CD4-positive, alpha-beta memory T cell (primary cell): ENCODE results near the gene EPHB1. TPM values are rescaled to one million over a fixed set of nuclear protein-coding genes. Genes with fewer than 3 reads are reported as not detected.
"Not testable (repeated sequence)": the region's sequence is repeated elsewhere in the genome, so short reads cannot be mapped to it uniquely, and the experiment has no call there.

Source experiments
- CTCF ChIA-PET: fragments of 350-600 bp; sonication (Branson Sonifier 250); formaldehyde crosslinking; loops from one replicate; lab custom pipeline; 2021; ENCODE audit warnings: inconsistent platforms; ENCODE audit not compliant: partially characterized antibody; lab: Charles Lee
- POLR2A ChIA-PET: fragments of 350-600 bp; sonication (Branson Sonifier 250); formaldehyde crosslinking; loops from one replicate; lab custom pipeline; 2021; ENCODE audit not compliant: partially characterized antibody; lab: Charles Lee
- DNase-seq, 5 donors: peaks; one replicate each; pipeline versions ENCODE4 v3.0.0 to v3.0.0-alpha.2; 2020 to 2022; ENCODE audit warnings: mixed read lengths in 1 of 5
- H3K27ac ChIP-seq: one replicate; pipeline ENCODE4 v1.7.0; 2013; ENCODE audit warnings: low read depth, low read length
- H3K27me3 ChIP-seq: 2 replicates; pipeline ENCODE4 v1.7.0; 2013; ENCODE audit warnings: mild to moderate bottlenecking, low read length, moderate library complexity; ENCODE audit not compliant: insufficient read depth
- H3K36me3 ChIP-seq: 2 replicates; pipeline ENCODE4 v1.7.0; 2013; ENCODE audit warnings: mild to moderate bottlenecking, low read length, moderate library complexity; ENCODE audit not compliant: insufficient read depth
- H3K4me1 ChIP-seq: 2 replicates; pipeline ENCODE4 v1.7.0; 2013; ENCODE audit warnings: mild to moderate bottlenecking, low read length, moderate library complexity; ENCODE audit not compliant: insufficient read depth
- H3K4me3 ChIP-seq, 2 donors: one replicate each; pipeline ENCODE4 v1.7.0; 2013; ENCODE audit warnings: low read length in 2 of 2, mild to moderate bottlenecking in 1 of 2
- H3K9me3 ChIP-seq, 2 donors: one replicate each; pipeline ENCODE4 v1.7.0; 2013; ENCODE audit warnings: low read length in 2 of 2, control low read depth in 1 of 2; ENCODE audit not compliant: control insufficient read depth in 1 of 2
- H3K27ac Mint-ChIP-seq, 7 donors: one replicate each; pipeline ENCODE4 v1.8.0; 2020 to 2021; ENCODE audit warnings: mixed read lengths in 7 of 7, mild to moderate bottlenecking in 6 of 7, inconsistent platforms in 3 of 7, moderate library complexity in 3 of 7
- H3K27me3 Mint-ChIP-seq, 2 donors: one replicate each; pipeline ENCODE4 v1.8.0; 2020 to 2021; ENCODE audit warnings: mixed read lengths in 2 of 2
- H3K36me3 Mint-ChIP-seq, 2 donors: one replicate each; pipeline ENCODE4 v1.8.0; 2020 to 2021; ENCODE audit warnings: mixed read lengths in 2 of 2, inconsistent platforms in 1 of 2, mild to moderate bottlenecking in 1 of 2
- H3K4me1 Mint-ChIP-seq, 4 donors: one replicate each; pipeline ENCODE4 v1.8.0; 2020 to 2021; ENCODE audit warnings: mixed read lengths in 4 of 4, mild to moderate bottlenecking in 1 of 4
- H3K4me3 Mint-ChIP-seq, 8 donors: one replicate each; pipeline ENCODE4 v1.8.0; 2020 to 2021; ENCODE audit warnings: mixed read lengths in 8 of 8, mild to moderate bottlenecking in 7 of 8, moderate library complexity in 6 of 8, inconsistent platforms in 3 of 8
- H3K9me3 Mint-ChIP-seq, 8 donors: one replicate each; pipeline ENCODE4 v1.8.0; 2020 to 2021; ENCODE audit warnings: mixed read lengths in 8 of 8, mild to moderate bottlenecking in 5 of 8, inconsistent platforms in 3 of 8, moderate library complexity in 1 of 8
- intact Hi-C: fragments of 100-400 bp; cut with micrococcal nuclease; formaldehyde crosslinking; loops from one replicate; pipeline ENCODE4 v1.15.1; 2023
- polyA plus RNA-seq, 2 donors: library from polyadenylated mRNA; unstranded; fragments of 300-500 nt; fragmentation: Illumina TruSeq; gene quantifications; one replicate each; pipeline ENCODE4 v1.2.3, GENCODE V29; 2021
- total RNA-seq, 2 experiments: library from RNA; stranded (reverse); gene quantifications; one replicate each; pipeline ENCODE4 v1.2.3, GENCODE V29; 2021

The EPHB1 gene
- total and polyA plus RNA-seq, 4 experiments from 2014 or later: 0.30 to 0.69 (median 0.43) TPM; not detected in 1

GRCh38 chr3:135056733-135057310, 261.8 kb downstream of the EPHB1 start:
- no peak overlapping the region for H3K4me3 Mint-ChIP-seq
- H3K27me3 Mint-ChIP-seq: peaks cover 0 to 3% of the 10 kb centered on the region in 2 donors

DNA sequence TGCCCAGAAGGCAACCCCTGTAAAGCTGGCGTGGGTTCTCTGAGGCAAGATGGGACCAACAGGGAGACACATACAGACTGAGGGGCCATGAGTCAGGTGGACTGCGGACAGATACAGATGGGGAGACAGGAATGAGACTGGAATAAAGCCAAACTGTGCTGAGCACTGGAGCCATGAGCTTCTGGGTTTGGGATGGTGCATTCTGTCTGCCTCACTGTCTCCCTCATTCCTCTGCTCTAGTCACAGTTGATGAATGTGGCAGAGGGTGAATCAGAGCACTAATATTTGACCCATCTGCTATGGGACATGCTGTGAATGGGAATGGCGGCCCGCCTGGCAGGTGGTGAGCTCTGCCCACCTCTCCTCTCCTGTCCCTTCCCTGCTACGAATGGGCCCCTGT, 262.9 kb downstream of the EPHB1 start:
- DNase-seq: no peak
- H3K4me1 Mint-ChIP-seq: no peaks in the 10 kb centered on the region
- H3K36me3 Mint-ChIP-seq: no peaks in the 10 kb centered on the region
- Histone ChIP-seq H3K9me3 (no peaks in the 10 kb centered on the region), H3K4me1 (no peaks in the 10 kb centered on the region), H3K4me3 (no peak overlapping the region), H3K27ac (no peak overlapping the region), H3K27me3 (no peaks in the 10 kb centered on the region), H3K36me3 (no peaks in the 10 kb centered on the region)
- POLR2A ChIA-PET: no interaction called here
- intact Hi-C loops: no loop called here
- no peaks in the 10 kb centered on the region for H3K27me3 Mint-ChIP-seq
- CTCF ChIA-PET: no interaction called here
- H3K4me3 Mint-ChIP-seq: no peak overlapping the region
- peaks cover 0 to 18% (median 1%) of the 10 kb centered on the region in 8 donors for H3K9me3 Mint-ChIP-seq
- H3K27ac Mint-ChIP-seq: no peak overlapping the region

More at GRCh38 chr3:135056733-135057310, 261.8 kb downstream of the EPHB1 start:
- Histone ChIP-seq H3K9me3 (no peaks in the 10 kb centered on the region), H3K27me3 (no peaks in the 10 kb centered on the region), H3K4me1 (no peaks in the 10 kb centered on the region), H3K27ac (no peak overlapping the region), H3K4me3 (no peak overlapping the region), H3K36me3 (no peaks in the 10 kb centered on the region)
- Mint-ChIP-seq H3K36me3 (no peaks in the 10 kb centered on the region), H3K4me1 (no peaks in the 10 kb centered on the region), H3K9me3 (peaks cover 0 to 7% (median 0%) of the 10 kb centered on the region in 8 donors), H3K27ac (no peak overlapping the region)
- ChIA-PET POLR2A (no interaction called here), CTCF (no interaction called here)
- intact Hi-C loops: no loop called here
- no peak for DNase-seq

GRCh38 chr3:135059580-135059979, 264.5 kb downstream of the EPHB1 start:
- no peak overlapping the region for H3K4me3 ChIP-seq
- H3K36me3 Mint-ChIP-seq: no peaks in the 10 kb centered on the region
- H3K4me3 Mint-ChIP-seq: no peak overlapping the region
- no peak overlapping the region for H3K27ac ChIP-seq
- H3K4me1 ChIP-seq: no peaks in the 10 kb centered on the region
- no peaks in the 10 kb centered on the region for H3K27me3 ChIP-seq
- H3K9me3 Mint-ChIP-seq: peaks cover 0 to 24% (median 3%) of the 10 kb centered on the region in 8 donors
- H3K36me3 ChIP-seq: no peaks in the 10 kb centered on the region
- DNase-seq: no peak
- intact Hi-C loops: no loop called here
- no peak overlapping the region for H3K27ac Mint-ChIP-seq
- no peaks in the 10 kb centered on the region for H3K4me1 Mint-ChIP-seq
- POLR2A ChIA-PET: no interaction called here
- no peaks in the 10 kb centered on the region for H3K9me3 ChIP-seq
- no peaks in the 10 kb centered on the region for H3K27me3 Mint-ChIP-seq
- CTCF ChIA-PET: no interaction called here

DNA sequence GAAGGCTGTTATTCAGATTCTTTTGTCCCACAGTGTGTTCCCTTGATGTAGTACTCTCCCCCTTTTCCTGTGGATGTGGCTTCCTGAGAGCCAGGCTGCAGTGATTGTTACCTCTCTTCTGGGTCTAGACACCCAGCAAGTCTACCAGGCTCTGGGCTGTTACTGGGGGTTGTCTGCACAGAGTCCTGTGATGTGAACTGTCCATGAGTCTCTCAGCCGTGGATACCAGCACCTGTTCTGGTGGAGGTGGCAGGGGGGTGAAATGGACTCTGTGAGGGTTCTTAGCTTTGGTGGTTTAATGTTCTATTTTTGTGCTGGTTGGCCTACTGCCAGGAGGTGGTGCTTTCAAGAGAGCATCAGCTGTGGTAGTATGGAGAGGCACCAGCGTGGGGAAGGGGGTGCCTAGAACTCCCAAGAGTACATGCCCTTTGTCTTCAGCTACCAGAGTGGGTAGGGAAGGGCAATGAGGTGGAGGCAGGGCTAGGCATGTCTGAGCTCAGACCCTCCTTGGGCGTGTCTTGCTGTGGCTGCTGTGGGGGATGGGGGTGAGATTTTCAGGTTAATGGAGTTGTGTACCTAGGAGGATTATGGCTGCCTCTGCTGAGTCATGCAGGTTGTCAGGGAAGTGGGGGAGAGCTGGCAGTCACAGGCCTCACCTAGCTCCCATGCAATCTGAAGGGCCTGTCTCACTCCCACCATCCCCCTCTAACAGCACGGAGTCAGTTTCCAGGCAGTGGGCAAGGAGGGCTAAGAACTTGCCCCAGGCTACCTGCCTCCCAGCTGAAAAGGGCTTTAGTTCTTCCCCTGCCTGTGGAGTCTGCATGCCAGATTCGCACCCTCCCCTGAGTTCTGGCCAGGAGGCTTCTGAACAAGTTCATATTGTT, 272.0 kb downstream of the EPHB1 start:
- CTCF ChIA-PET, intact Hi-C loops: not testable (repeated sequence)

GRCh38 chr3:135068011-135068410, 273.0 kb downstream of the EPHB1 start:
- no peaks in the 10 kb centered on the region for H3K4me1 ChIP-seq
- H3K27ac Mint-ChIP-seq: no peak overlapping the region
- ChIA-PET CTCF (no interaction called here), POLR2A (no interaction called here)
- no peaks in the 10 kb centered on the region for H3K4me1 Mint-ChIP-seq
- H3K9me3 Mint-ChIP-seq: peaks cover 0 to 17% (median 5%) of the 10 kb centered on the region in 8 donors
- H3K36me3 ChIP-seq: no peaks in the 10 kb centered on the region
- H3K27ac ChIP-seq: no peak overlapping the region
- intact Hi-C loops: no loop called here
- no peak overlapping the region for H3K4me3 Mint-ChIP-seq
- H3K27me3 ChIP-seq: no peaks in the 10 kb centered on the region
- peaks cover 0 to 5% of the 10 kb centered on the region in 2 donors for H3K9me3 ChIP-seq
- no peak for DNase-seq
- no peaks in the 10 kb centered on the region for H3K27me3 Mint-ChIP-seq
- H3K4me3 ChIP-seq: no peak overlapping the region
- no peaks in the 10 kb centered on the region for H3K36me3 Mint-ChIP-seq

More for the DNA sequence above, 272.0 kb downstream of the EPHB1 start:
- H3K27ac ChIP-seq, H3K9me3 ChIP-seq, H3K4me3 Mint-ChIP-seq, H3K4me3 ChIP-seq, H3K27me3 Mint-ChIP-seq, H3K36me3 Mint-ChIP-seq, H3K27me3 ChIP-seq, POLR2A ChIA-PET, H3K4me1 ChIP-seq, H3K27ac Mint-ChIP-seq, DNase-seq, H3K36me3 ChIP-seq, H3K4me1 Mint-ChIP-seq: not testable (repeated sequence)
- H3K9me3 Mint-ChIP-seq: peaks cover 0 to 15% (median 5%) of the 10 kb centered on the region in 8 donors

DNA sequence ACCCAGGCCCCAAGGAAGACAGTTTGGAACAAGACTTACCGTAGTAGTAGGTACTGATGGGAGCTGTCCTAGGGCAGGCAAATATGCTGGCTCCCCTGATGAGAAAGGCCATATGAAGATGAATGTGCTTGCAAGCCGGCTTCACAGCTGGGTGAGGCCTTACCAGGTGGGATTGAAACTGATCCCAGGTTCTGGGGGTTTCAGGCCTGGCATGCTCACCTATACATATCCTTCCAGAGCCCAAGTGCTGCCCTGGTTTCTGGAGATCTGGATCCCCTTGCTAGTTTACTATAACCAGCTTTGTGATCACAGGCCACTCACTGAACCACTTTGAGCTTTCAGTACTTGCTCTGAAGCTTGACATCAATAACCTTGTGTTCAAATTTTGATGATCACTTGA, 274.3 kb downstream of the EPHB1 start:
- CTCF ChIA-PET: no interaction called here
- Mint-ChIP-seq H3K27ac (no peak overlapping the region), H3K27me3 (no peaks in the 10 kb centered on the region), H3K4me3 (no peak overlapping the region), H3K9me3 (peaks cover 0 to 6% (median 4%) of the 10 kb centered on the region in 8 donors), H3K4me1 (no peaks in the 10 kb centered on the region), H3K36me3 (no peaks in the 10 kb centered on the region)
- intact Hi-C loops: no loop called here
- no peak overlapping the region for H3K4me3 ChIP-seq
- H3K4me1 ChIP-seq: no peaks in the 10 kb centered on the region
- peaks cover 0 to 5% of the 10 kb centered on the region in 2 donors for H3K9me3 ChIP-seq
- no peak for DNase-seq
- POLR2A ChIA-PET: no interaction called here
- H3K27me3 ChIP-seq: no peaks in the 10 kb centered on the region
- H3K36me3 ChIP-seq: no peaks in the 10 kb centered on the region
- no peak overlapping the region for H3K27ac ChIP-seq

DNA sequence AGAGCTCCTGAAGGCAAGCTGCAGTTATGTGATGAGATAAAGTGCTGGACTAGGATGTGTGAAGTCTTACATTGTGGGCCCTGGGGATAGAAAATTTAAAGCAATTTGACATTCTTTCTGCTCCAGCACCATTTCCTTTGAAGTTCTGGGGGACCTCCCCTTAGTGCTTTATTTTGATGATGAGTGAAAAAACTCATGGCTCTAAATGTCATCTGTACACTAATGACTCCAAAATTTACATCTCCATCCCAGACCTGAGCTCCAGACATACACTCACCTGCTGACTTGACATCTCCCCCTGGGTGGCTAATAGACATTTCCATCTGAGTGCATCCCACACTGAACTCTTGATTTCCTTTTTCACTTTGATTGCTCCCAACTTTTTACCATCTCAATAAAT, 276.4 kb downstream of the EPHB1 start:
- H3K4me1 ChIP-seq: no peaks in the 10 kb centered on the region
- no peak overlapping the region for H3K4me3 Mint-ChIP-seq
- peaks cover 0 to 5% of the 10 kb centered on the region in 2 donors for H3K9me3 ChIP-seq
- intact Hi-C loops: no loop called here
- H3K27ac Mint-ChIP-seq: no peak overlapping the region
- ChIA-PET POLR2A (no interaction called here), CTCF (no interaction called here)
- H3K27ac ChIP-seq: no peak overlapping the region
- no peaks in the 10 kb centered on the region for H3K27me3 Mint-ChIP-seq
- no peak overlapping the region for H3K4me3 ChIP-seq
- no peaks in the 10 kb centered on the region for H3K36me3 Mint-ChIP-seq
- H3K27me3 ChIP-seq: no peaks in the 10 kb centered on the region
- no peak for DNase-seq
- H3K36me3 ChIP-seq: no peaks in the 10 kb centered on the region
- no peaks in the 10 kb centered on the region for H3K4me1 Mint-ChIP-seq
- H3K9me3 Mint-ChIP-seq: peaks cover 0 to 4% (median 0%) of the 10 kb centered on the region in 8 donors
